ENCODE data around the gene LIN28B. TPM values are rescaled to one million over a fixed set of nuclear protein-coding genes. Genes with fewer than 3 reads are reported as not detected.
"Not testable (repeated sequence)": the region's sequence is repeated elsewhere in the genome, so short reads cannot be mapped to it uniquely, and the experiment has no call there.

Gene LIN28B
- total and polyA plus RNA-seq, 4 donors, result 0.12 to 0.14 TPM; not detected in 2

DNA sequence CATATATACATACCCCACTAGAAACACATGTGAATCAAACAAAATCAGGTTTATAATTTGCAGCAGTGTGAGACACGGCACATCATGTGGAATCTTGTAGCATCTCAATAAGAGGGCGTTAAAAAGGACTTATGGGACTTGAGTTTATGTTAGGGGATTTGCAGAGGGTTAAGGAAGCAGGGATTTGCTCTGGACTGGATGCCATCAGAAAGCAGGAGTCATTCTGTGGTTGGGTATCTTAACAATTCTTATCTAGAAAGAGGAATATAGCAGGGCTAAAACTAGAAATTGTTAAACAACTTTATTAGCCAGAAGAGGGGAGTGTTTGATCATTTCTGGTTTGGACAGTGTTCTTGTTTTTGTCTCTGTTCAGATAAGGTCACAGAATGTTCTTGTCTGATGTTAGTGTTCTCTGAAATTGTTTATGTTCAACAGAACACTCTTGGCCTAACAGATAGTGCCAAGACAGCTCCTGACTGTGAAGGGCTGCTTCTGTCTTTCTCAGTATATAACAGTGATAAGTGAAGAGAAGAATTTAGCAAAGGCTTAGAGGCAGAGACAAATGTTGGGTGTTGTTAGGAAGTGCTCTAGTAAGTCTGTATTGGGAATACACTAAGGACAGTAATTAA lies 39.2 kb downstream of the LIN28B start:
- Histone ChIP-seq H3K4me1 (ENCODE audit: control insufficient read depth in 5 of 5, insufficient read depth in 5 of 5, low read length in 5 of 5) (peaks cover 0 to 5% (median 0%) of the 10 kb centered on the region in 5 donors), H3K9me3 (ENCODE audit: control insufficient read depth in 4 of 4, insufficient read depth in 3 of 4, low read length in 3 of 4) (no peaks in the 10 kb centered on the region), H3K4me3 (no peak overlapping the region), H3K9ac (ENCODE audit: insufficient read depth in 1 of 2, low read length in 2 of 2) (no peak overlapping the region), H3K36me3 (ENCODE audit: control insufficient read depth in 4 of 4, insufficient read depth in 4 of 4, low read length in 4 of 4) (no peaks in the 10 kb centered on the region), H3K27ac (ENCODE audit: low read depth in 1 of 2, low read length in 1 of 2) (no peak overlapping the region), H3K27me3 (ENCODE audit: control insufficient read depth in 3 of 3, insufficient read depth in 3 of 3, low read length in 2 of 3) (no peaks in the 10 kb centered on the region)
- TF ChIP-seq, protein P1, sequence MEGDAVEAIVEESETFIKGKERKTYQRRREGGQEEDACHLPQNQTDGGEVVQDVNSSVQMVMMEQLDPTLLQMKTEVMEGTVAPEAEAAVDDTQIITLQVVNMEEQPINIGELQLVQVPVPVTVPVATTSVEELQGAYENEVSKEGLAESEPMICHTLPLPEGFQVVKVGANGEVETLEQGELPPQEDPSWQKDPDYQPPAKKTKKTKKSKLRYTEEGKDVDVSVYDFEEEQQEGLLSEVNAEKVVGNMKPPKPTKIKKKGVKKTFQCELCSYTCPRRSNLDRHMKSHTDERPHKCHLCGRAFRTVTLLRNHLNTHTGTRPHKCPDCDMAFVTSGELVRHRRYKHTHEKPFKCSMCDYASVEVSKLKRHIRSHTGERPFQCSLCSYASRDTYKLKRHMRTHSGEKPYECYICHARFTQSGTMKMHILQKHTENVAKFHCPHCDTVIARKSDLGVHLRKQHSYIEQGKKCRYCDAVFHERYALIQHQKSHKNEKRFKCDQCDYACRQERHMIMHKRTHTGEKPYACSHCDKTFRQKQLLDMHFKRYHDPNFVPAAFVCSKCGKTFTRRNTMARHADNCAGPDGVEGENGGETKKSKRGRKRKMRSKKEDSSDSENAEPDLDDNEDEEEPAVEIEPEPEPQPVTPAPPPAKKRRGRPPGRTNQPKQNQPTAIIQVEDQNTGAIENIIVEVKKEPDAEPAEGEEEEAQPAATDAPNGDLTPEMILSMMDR (IDR thresholded peaks at IDR 0.05; ENCODE audit: control extremely low read depth, extremely low read depth), result no peak
- peak; percentile 11 for ATAC-seq (ENCODE audit: insufficient read depth, low FRiP score)
- WGBS, 2 donors, result 89 to 93% methylated on average over 2 of the region's 2 CpGs
- peak; percentile 17 to 75 (median 68) for DNase-seq

- Histone ChIP-seq H3K4me3 (no peak overlapping the region), H3K4me1 (ENCODE audit: control insufficient read depth in 5 of 5, insufficient read depth in 5 of 5, low read length in 5 of 5) (peaks cover 0 to 5% (median 0%) of the 10 kb centered on the region in 5 donors), H3K9ac (ENCODE audit: insufficient read depth in 1 of 2, low read length in 2 of 2) (no peak overlapping the region), H3K27ac (ENCODE audit: low read depth in 1 of 2, low read length in 1 of 2) (no peak overlapping the region), H3K36me3 (ENCODE audit: control insufficient read depth in 4 of 4, insufficient read depth in 4 of 4, low read length in 4 of 4) (no peaks in the 10 kb centered on the region), H3K9me3 (ENCODE audit: control insufficient read depth in 4 of 4, insufficient read depth in 3 of 4, low read length in 3 of 4) (no peaks in the 10 kb centered on the region), H3K27me3 (ENCODE audit: control insufficient read depth in 3 of 3, insufficient read depth in 3 of 3, low read length in 2 of 3) (no peaks in the 10 kb centered on the region)
- ATAC-seq (ENCODE audit: insufficient read depth, low FRiP score) (no peak), DNase-seq (no peak)
- 57 to 83% methylated on average over 1 of the region's 1 CpG for WGBS, 2 donors
- TF ChIP-seq, protein P1 (IDR thresholded peaks at IDR 0.05; ENCODE audit: control extremely low read depth, extremely low read depth), result no peak
Observed at GRCh38 chr6:105001063-105001462, 44.2 kb downstream of the LIN28B start.

DNA sequence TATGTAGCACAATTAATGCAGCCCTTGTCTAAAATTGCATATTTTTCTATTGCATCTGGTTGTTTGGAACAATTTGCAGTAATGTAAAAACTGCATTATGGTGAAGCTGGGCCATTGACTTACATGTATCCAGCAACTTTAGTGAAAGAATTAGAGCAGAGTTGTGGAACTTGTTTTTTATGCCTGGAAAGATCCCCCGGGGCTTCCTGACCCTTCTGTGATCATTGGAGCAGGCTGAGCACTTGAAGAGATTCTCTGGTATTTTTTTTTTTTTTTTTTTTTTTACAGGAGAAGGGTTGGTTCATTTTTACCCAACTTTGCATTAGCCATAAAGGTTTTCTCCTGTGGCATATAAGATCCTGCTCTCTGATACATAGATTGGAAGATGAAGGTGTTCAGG lies 45.0 kb downstream of the LIN28B start:
- no peak for DNase-seq
- H3K9ac ChIP-seq (ENCODE audit: insufficient read depth in 1 of 2, low read length in 2 of 2), result no peak overlapping the region
- H3K27ac ChIP-seq (ENCODE audit: low read depth in 1 of 2, low read length in 1 of 2), result no peak overlapping the region
- no peak for ATAC-seq (ENCODE audit: insufficient read depth, low FRiP score)
- H3K4me1 ChIP-seq (ENCODE audit: control insufficient read depth in 5 of 5, insufficient read depth in 5 of 5, low read length in 5 of 5), result no peaks in the 10 kb centered on the region
- TF ChIP-seq, protein P1 (IDR thresholded peaks at IDR 0.05; ENCODE audit: control extremely low read depth, extremely low read depth), result no peak
- 52 to 81% methylated on average over 1 of the region's 1 CpG for WGBS, 2 donors
- no peaks in the 10 kb centered on the region for H3K27me3 ChIP-seq (ENCODE audit: control insufficient read depth in 3 of 3, insufficient read depth in 3 of 3, low read length in 2 of 3)
- H3K4me3 ChIP-seq, result no peak overlapping the region
- no peaks in the 10 kb centered on the region for H3K36me3 ChIP-seq (ENCODE audit: control insufficient read depth in 4 of 4, insufficient read depth in 4 of 4, low read length in 4 of 4)
- no peaks in the 10 kb centered on the region for H3K9me3 ChIP-seq (ENCODE audit: control insufficient read depth in 4 of 4, insufficient read depth in 3 of 4, low read length in 3 of 4)

- Histone ChIP-seq H3K36me3 (ENCODE audit: control insufficient read depth in 4 of 4, insufficient read depth in 4 of 4, low read length in 4 of 4) (no peaks in the 10 kb centered on the region), H3K4me3 (no peak overlapping the region), H3K4me1 (ENCODE audit: control insufficient read depth in 5 of 5, insufficient read depth in 5 of 5, low read length in 5 of 5) (no peaks in the 10 kb centered on the region), H3K27ac (ENCODE audit: low read depth in 1 of 2, low read length in 1 of 2) (no peak overlapping the region), H3K9me3 (ENCODE audit: control insufficient read depth in 4 of 4, insufficient read depth in 3 of 4, low read length in 3 of 4) (no peaks in the 10 kb centered on the region), H3K9ac (ENCODE audit: insufficient read depth in 1 of 2, low read length in 2 of 2) (no peak overlapping the region), H3K27me3 (ENCODE audit: control insufficient read depth in 3 of 3, insufficient read depth in 3 of 3, low read length in 2 of 3) (no peaks in the 10 kb centered on the region)
- 28 to 58% methylated on average over 1 of the region's 1 CpG for WGBS, 2 donors
- no peak for DNase-seq
- ATAC-seq (ENCODE audit: insufficient read depth, low FRiP score), result no peak
- TF ChIP-seq, protein P1 (IDR thresholded peaks at IDR 0.05; ENCODE audit: control extremely low read depth, extremely low read depth), result no peak
Observed at GRCh38 chr6:105005451-105005850, 48.5 kb downstream of the LIN28B start.

DNA sequence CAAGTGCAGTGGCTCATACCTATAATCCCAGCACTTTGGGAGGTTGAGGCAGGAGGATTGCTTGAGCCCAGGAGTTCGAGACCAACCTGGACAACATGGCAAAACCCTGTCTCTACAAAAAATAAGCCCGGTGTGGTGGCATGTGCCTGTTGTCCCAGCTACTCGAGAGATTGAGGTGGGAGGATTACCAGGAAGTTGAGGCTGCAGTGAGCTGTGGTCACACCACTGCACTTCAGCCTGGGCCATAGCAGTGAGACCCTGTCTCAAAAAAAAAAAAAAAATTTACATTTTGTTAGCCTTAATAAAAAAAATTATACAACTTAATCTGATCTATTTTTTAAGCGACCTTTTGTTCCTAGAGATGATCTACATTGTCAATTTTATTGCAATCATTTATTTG lies 56.6 kb downstream of the LIN28B start:
- H3K27me3 ChIP-seq (ENCODE audit: control insufficient read depth in 3 of 3, insufficient read depth in 3 of 3, low read length in 2 of 3); DNase-seq; H3K36me3 ChIP-seq (ENCODE audit: control insufficient read depth in 4 of 4, insufficient read depth in 4 of 4, low read length in 4 of 4); H3K4me3 ChIP-seq; ATAC-seq (ENCODE audit: insufficient read depth, low FRiP score); H3K4me1 ChIP-seq (ENCODE audit: control insufficient read depth in 5 of 5, insufficient read depth in 5 of 5, low read length in 5 of 5); H3K9me3 ChIP-seq (ENCODE audit: control insufficient read depth in 4 of 4, insufficient read depth in 3 of 4, low read length in 3 of 4); H3K27ac ChIP-seq (ENCODE audit: low read depth in 1 of 2, low read length in 1 of 2); H3K9ac ChIP-seq (ENCODE audit: insufficient read depth in 1 of 2, low read length in 2 of 2): not testable (repeated sequence)
- WGBS, 2 donors, result 87 to 88% methylated on average over 4 of the region's 4 CpGs

Measured in lung (tissue), 12 donors.